22Rv1 (cell line): ENCODE results near the gene ARID1A.

Experiments
- CTCF ChIP-seq: fragments of 450-650 bp; IDR thresholded peaks from 2 replicates; pipeline ENCODE4 v1.5.1; 2017; ENCODE audit warnings: mild to moderate bottlenecking
- ZFX ChIP-seq: fragments of 450-650 bp; IDR thresholded peaks from 2 replicates; pipeline ENCODE4 v1.6.1; 2017; ENCODE audit warnings: antibody characterized with exemption, borderline replicate concordance

DNA sequence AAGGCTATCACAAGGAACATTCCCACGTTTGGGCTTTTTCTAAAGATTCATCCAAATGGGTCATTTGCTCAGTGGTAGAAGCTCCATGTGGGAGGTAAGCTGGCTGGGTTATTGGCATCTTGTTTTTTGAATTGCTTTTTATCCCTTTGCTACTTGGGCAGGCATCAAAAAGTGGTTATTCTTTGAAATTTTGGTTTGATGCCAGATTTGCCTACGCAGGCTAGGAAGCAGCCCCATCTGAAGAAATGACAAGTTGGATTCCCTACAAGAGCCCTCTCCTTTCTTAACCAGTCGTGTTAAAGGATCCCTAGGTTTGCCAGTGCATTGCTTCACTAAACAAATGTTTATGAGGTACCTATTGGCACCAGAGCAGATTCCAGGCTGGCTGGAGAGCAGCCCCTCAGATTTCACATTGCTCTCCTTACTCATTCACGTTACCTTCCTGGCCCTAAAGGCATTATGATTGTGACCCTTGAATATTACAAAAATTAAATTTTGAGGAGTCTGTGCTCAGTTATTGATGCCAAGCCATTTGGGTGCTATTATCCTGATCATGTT is 38.8 kb downstream of the ARID1A start:
- TF ChIP-seq CTCF (no peak), ZFX (no peak)
